ENCODE measurements around the gene RIN3. TPM values are rescaled to one million over a fixed set of nuclear protein-coding genes. Genes with fewer than 3 reads are reported as not detected.

The RIN3 gene
- total and polyA plus RNA-seq, 2 of the 4 experiments (the other 2 are of a cell fraction) = 2.5 to 11.1 TPM

GRCh38 chr14:92677955-92678354 is 164.4 kb downstream of the RIN3 start:
- Histone ChIP-seq H4K5ac (ENCODE audit: low read depth, low read length) (no peak overlapping the region), H3K36me3 (ENCODE audit: control insufficient read depth, insufficient read depth, low read length) (peaks cover 35% of the 10 kb centered on the region; the same call in 1 of the 2 replicates), H2AK9ac (replicated peaks; ENCODE audit: low read depth, low read length, poor library complexity) (no peak overlapping the region), H2AFZ (replicated peaks; ENCODE audit: low read length, poor library complexity) (no peak overlapping the region), H3K27ac (ENCODE audit: insufficient read depth, low read length) (no peak overlapping the region), H2BK5ac (ENCODE audit: low read depth, low read length, poor library complexity, severe bottlenecking) (peak overlapping the region; percentile 19), H2BK20ac (ENCODE audit: low read depth, low read length) (no peak overlapping the region), H3K9me3 (ENCODE audit: control insufficient read depth, insufficient read depth, low read length) (0 out of 2 replicates have a peak, but pooled peaks cover 2% of the 10 kb centered on the region), H2BK120ac (ENCODE audit: low read depth, low read length) (no peak overlapping the region), H3K14ac (replicated peaks; ENCODE audit: low read depth, low read length) (no peak overlapping the region), H3K4me2 (ENCODE audit: low read depth, low read length) (no peak overlapping the region), H4K20me1 (ENCODE audit: insufficient read depth, low read length) (0 out of 2 replicates have a peak, but pooled peaks cover 4% of the 10 kb centered on the region), H3K4ac (ENCODE audit: low read depth, low read length) (no peak overlapping the region), H2BK15ac (ENCODE audit: low read depth, low read length) (no peak overlapping the region), H3K18ac (ENCODE audit: low read depth, low read length) (no peak overlapping the region), H3K9me1 (ENCODE audit: insufficient read depth, low read length) (no peaks in the 10 kb centered on the region; the same call in 1 of the 2 replicates), H3K79me1 (ENCODE audit: low read depth in 1 of 2, low read length in 2 of 2) (peaks cover 0 to 18% of the 10 kb centered on the region in 2 experiments; a peak in 2 of 4 replicates), H2AK5ac (ENCODE audit: low read depth, low read length) (no peak overlapping the region), H4K8ac (ENCODE audit: low read depth in 2 of 2, low read length in 2 of 2) (no peak overlapping the region), H3K23ac (ENCODE audit: low read depth, low read length) (no peak overlapping the region), H3K27me3 (ENCODE audit: control insufficient read depth, insufficient read depth, low read length) (no peaks in the 10 kb centered on the region), H3K9ac (ENCODE audit: low read depth, low read length) (no peak overlapping the region), H3K4me3 (ENCODE audit: insufficient read depth, low read depth, low read length) (no peak overlapping the region), H4K91ac (ENCODE audit: insufficient read depth, low read depth, low read length) (no peak overlapping the region), H3K56ac (ENCODE audit: extremely low read depth, insufficient read depth, low read length) (no peak overlapping the region), H3K4me1 (ENCODE audit: control insufficient read depth, insufficient read depth, low read length) (no peaks in the 10 kb centered on the region)
- in situ Hi-C loops (cut with MboI; ENCODE audit: low sequenced_read_pairs) = no loop called here
- ChIA-PET CTCF (no interaction called here), POLR2A (ENCODE audit: unreplicated experiment) (no interaction called here)
- DNase-seq (no peak), ATAC-seq (ENCODE audit: low read depth) (no peak)
- 93% methylated on average over 2 of the region's 2 CpGs; no CpG with 5 or more reads in 1 of the 2 experiments for WGBS, 2 experiments (ENCODE audit: extremely low coverage in 2 of 2, insufficient read length in 1 of 2)
- dilution Hi-C loops (cut with HindIII; ENCODE audit: low sequenced_read_pairs, unreplicated experiment) = no loop called here
- intact Hi-C loops (cut with micrococcal nuclease) = no loop called here
- no TSS peak for BruUV-seq (replicated peaks)
- TF ChIP-seq FOS (IDR thresholded peaks at IDR 0.05; ENCODE audit: low read depth, low read length) (no peak), CTCF (conservative IDR thresholded peaks at IDR 0.05; ENCODE audit: low read depth, low read length) (no peak), CHD1 (IDR thresholded peaks at IDR 0.05; ENCODE audit: low read depth, low read length) (no peak), POLR2A (IDR thresholded peaks at IDR 0.05; ENCODE audit: low read depth, low read length) (no peak), MAZ (IDR thresholded peaks at IDR 0.05; ENCODE audit: borderline replicate concordance, low read depth, low read length) (no peak), MXI1 (IDR thresholded peaks at IDR 0.05; ENCODE audit: borderline replicate concordance, low read depth, low read length) (no peak), CEBPB (IDR thresholded peaks at IDR 0.05; ENCODE audit: low read depth, low read length) (no peak), MAFK (IDR thresholded peaks at IDR 0.05; ENCODE audit: low read depth, low read length) (no peak), RAD21 (IDR thresholded peaks at IDR 0.05; ENCODE audit: low read length) (no peak), BHLHE40 (IDR thresholded peaks at IDR 0.05; ENCODE audit: low read depth, low read length) (no peak), NFE2L2 (IDR thresholded peaks at IDR 0.05; ENCODE audit: low read depth, low read length) (no peak), ELK1 (IDR thresholded peaks at IDR 0.05; ENCODE audit: borderline replicate concordance, low read depth, low read length) (no peak), USF2 (IDR thresholded peaks at IDR 0.05; ENCODE audit: low read depth, low read length) (no peak), RFX5 (IDR thresholded peaks at IDR 0.05; ENCODE audit: low read depth, low read length) (no peak), SMC3 (IDR thresholded peaks at IDR 0.05; ENCODE audit: low read depth, low read length) (no peak), RCOR1 (IDR thresholded peaks at IDR 0.05; ENCODE audit: insufficient replicate concordance, low read length) (no peak)
